ENCODE data around the gene SLC44A3. TPM values are rescaled to one million over a fixed set of nuclear protein-coding genes. Genes with fewer than 3 reads are reported as not detected.

Gene SLC44A3
- total RNA-seq, 4 donors from 2014 or later: 20.6 to 60.5 (median 41.8) TPM

DNA sequence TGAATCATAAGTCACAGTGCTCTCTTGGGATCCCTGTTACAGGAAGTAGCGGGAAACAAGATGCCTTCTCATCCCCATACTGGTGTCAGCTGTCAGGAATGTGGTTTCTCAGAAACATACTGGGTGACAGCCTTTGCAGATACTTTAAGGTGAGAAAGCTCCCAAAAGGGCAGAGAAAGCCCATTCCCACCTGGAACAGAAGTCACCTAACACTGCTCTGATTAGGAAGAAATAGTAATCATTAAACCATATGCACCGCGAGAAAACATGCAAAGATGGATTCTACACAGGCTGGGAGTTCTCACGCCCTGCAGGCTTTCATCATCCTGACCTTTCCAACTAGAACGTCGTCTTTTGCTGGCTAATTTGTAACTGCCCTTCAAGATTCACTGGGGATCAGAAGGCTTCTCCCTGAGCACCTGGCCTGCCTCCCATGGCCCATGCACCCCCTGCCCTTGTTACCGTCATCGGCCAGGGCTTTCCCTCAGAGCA is 46.2 kb upstream of the SLC44A3 start:
- Histone ChIP-seq H3K9me3 (no peaks in the 10 kb centered on the region), H3K4me1 (no peaks in the 10 kb centered on the region), H3K4me3 (no peak overlapping the region), H3K27me3 (no peaks in the 10 kb centered on the region), H3K27ac (peak overlapping the region in 1 of 4 donors; percentile 15), H3K36me3 (no peaks in the 10 kb centered on the region)
- in situ Hi-C loops (cut with MboI; ENCODE audit: low pct_ligation_motif_present in 1 of 4, low pct_unique_long_range_greater_than_20kb in 1 of 4, low sequenced_read_pairs in 3 of 4) (no loop called here), intact Hi-C loops (cut with DNase I; ENCODE audit: low total_unique reads) (no loop called here)
- TF ChIP-seq EP300 (IDR thresholded peaks at IDR 0.05; ENCODE audit: low read depth) (no peak), POLR2A (IDR thresholded peaks at IDR 0.05) (no peak), POLR2AphosphoS5 (IDR thresholded peaks at IDR 0.05) (no peak)
- TF ChIP-seq, protein P1, sequence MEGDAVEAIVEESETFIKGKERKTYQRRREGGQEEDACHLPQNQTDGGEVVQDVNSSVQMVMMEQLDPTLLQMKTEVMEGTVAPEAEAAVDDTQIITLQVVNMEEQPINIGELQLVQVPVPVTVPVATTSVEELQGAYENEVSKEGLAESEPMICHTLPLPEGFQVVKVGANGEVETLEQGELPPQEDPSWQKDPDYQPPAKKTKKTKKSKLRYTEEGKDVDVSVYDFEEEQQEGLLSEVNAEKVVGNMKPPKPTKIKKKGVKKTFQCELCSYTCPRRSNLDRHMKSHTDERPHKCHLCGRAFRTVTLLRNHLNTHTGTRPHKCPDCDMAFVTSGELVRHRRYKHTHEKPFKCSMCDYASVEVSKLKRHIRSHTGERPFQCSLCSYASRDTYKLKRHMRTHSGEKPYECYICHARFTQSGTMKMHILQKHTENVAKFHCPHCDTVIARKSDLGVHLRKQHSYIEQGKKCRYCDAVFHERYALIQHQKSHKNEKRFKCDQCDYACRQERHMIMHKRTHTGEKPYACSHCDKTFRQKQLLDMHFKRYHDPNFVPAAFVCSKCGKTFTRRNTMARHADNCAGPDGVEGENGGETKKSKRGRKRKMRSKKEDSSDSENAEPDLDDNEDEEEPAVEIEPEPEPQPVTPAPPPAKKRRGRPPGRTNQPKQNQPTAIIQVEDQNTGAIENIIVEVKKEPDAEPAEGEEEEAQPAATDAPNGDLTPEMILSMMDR (IDR thresholded peaks at IDR 0.05): no peak
- no peak for DNase-seq
- 83 to 100% methylated on average over 2 to 8 of the region's 8 CpGs for WGBS, 2 donors (ENCODE audit: low coverage in 1 of 2)

DNA sequence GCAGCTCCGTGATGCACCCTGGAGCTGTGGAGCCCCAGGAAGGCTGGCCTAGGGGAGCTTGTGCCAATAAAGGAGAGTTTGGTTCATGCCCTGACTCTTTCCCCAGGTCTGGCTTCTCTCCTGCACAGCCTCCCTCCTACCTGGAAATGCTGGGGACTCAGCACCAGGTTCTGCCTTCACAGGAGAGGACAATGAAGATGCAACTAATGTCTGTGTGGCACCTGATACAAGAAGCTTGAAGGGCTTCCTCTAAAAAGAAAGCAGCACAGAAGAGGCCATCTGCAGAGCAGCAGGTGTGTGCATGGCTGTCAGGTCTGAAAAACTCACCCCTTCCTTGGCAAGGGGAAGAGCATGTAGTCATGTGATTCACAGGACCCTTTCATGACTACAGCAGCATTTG is 43.7 kb upstream of the SLC44A3 start:
- no peak overlapping the region for H3K27ac ChIP-seq
- 100% methylated on average over 1 of the region's 1 CpG; no CpG with 5 or more reads in 1 of the 2 donors for WGBS, 2 donors (ENCODE audit: low coverage in 1 of 2)
- TF ChIP-seq EP300 (IDR thresholded peaks at IDR 0.05; ENCODE audit: low read depth): no peak
- TF ChIP-seq POLR2A (IDR thresholded peaks at IDR 0.05): no peak
- TF ChIP-seq POLR2AphosphoS5 (IDR thresholded peaks at IDR 0.05): no peak
- TF ChIP-seq, protein P1 (IDR thresholded peaks at IDR 0.05): no peak
- H3K36me3 ChIP-seq: no peaks in the 10 kb centered on the region
- no peaks in the 10 kb centered on the region for H3K27me3 ChIP-seq
- intact Hi-C loops (cut with DNase I; ENCODE audit: low total_unique reads) (no loop called here), in situ Hi-C loops (cut with MboI; ENCODE audit: low pct_ligation_motif_present in 1 of 4, low pct_unique_long_range_greater_than_20kb in 1 of 4, low sequenced_read_pairs in 3 of 4) (loop anchor here in 1 of 4 donors (25.0 kb wide), 1 partner anchor 714 kb away; no protein-coding TSS in a partner anchor)
- no peak overlapping the region for H3K4me3 ChIP-seq
- H3K4me1 ChIP-seq: no peaks in the 10 kb centered on the region
- DNase-seq: no peak
- H3K9me3 ChIP-seq: no peaks in the 10 kb centered on the region

DNA sequence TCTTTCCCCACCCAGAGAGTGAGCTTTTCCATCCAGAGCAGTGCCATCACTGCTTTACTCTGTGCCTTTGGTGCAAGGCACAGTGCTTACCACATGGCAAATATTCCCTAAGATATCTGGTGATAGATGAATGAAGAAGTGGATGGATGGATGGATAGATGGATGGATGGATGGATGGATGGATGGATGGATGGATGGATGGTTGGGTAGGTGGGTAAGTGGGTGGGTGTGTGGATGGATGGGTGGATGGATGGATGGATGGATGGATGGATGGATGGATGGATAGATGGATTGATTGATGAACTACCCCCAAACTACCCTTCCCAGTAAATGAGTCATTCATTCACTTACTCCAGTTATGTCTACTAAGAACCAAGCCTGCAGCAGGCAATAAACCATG is 42.9 kb upstream of the SLC44A3 start:
- Histone ChIP-seq H3K36me3 (no peaks in the 10 kb centered on the region), H3K9me3 (no peaks in the 10 kb centered on the region), H3K4me3 (no peak overlapping the region), H3K4me1 (peaks cover 0 to under 1% (median 0%) of the 10 kb centered on the region in 4 donors), H3K27me3 (no peaks in the 10 kb centered on the region), H3K27ac (no peak overlapping the region)
- intact Hi-C loops (cut with DNase I; ENCODE audit: low total_unique reads): no loop called here
- TF ChIP-seq POLR2A (IDR thresholded peaks at IDR 0.05) (no peak), EP300 (IDR thresholded peaks at IDR 0.05; ENCODE audit: low read depth) (no peak), POLR2AphosphoS5 (IDR thresholded peaks at IDR 0.05) (no peak)
- TF ChIP-seq, protein P1 (IDR thresholded peaks at IDR 0.05): no peak
- in situ Hi-C loops (cut with MboI; ENCODE audit: low pct_ligation_motif_present in 1 of 4, low pct_unique_long_range_greater_than_20kb in 1 of 4, low sequenced_read_pairs in 3 of 4): loop anchor here in 1 of 4 donors (25.0 kb wide), 1 partner anchor 715 kb away; no protein-coding TSS in a partner anchor
- no peak for DNase-seq

DNA sequence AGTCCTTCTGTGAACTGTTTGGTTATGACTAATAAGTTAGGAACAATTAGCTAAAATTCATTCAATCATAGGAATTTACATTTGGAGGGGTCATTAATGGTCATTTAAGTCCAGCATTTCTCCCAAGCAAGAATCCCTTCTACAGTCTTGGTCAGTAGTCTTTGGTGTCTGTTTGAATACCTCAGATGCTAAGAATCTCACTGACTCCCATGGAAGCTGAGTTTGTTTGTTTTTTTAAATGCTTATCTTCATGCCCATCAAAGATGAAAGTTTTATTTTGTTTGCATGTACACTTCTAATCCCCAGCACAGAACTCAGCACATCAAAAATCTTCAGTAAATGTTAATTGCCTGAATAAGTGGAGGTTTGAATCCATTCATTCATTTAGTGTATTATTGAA is 41.3 kb upstream of the SLC44A3 start:
- in situ Hi-C loops (cut with MboI; ENCODE audit: low pct_ligation_motif_present in 1 of 4, low pct_unique_long_range_greater_than_20kb in 1 of 4, low sequenced_read_pairs in 3 of 4): loop anchor here in 1 of 4 donors (25.0 kb wide), 1 partner anchor 717 kb away; no protein-coding TSS in a partner anchor
- H3K27me3 ChIP-seq: no peaks in the 10 kb centered on the region
- intact Hi-C loops (cut with DNase I; ENCODE audit: low total_unique reads): no loop called here
- no peak overlapping the region for H3K4me3 ChIP-seq
- H3K9me3 ChIP-seq: no peaks in the 10 kb centered on the region
- no peak for TF ChIP-seq EP300 (IDR thresholded peaks at IDR 0.05; ENCODE audit: low read depth)
- TF ChIP-seq POLR2A (IDR thresholded peaks at IDR 0.05): no peak
- TF ChIP-seq POLR2AphosphoS5 (IDR thresholded peaks at IDR 0.05): no peak
- TF ChIP-seq, protein P1 (IDR thresholded peaks at IDR 0.05): no peak
- H3K36me3 ChIP-seq: no peaks in the 10 kb centered on the region
- DNase-seq: no peak
- no peak overlapping the region for H3K27ac ChIP-seq
- H3K4me1 ChIP-seq: peaks cover 9 to 16% (median 11%) of the 10 kb centered on the region in 4 donors

Data from transverse colon (tissue), 4 donors.